IMR-90 (cell line): Measurements from ENCODE around the gene OGA. TPM values are rescaled to one million over a fixed set of nuclear protein-coding genes. Genes with fewer than 3 reads are reported as not detected.

ENCODE experiments used
- ATAC-seq: fragments of 200-7000 bp; cut with Tn5 transposase; 2 replicates; pipeline ENCODE4 v1.9.1; 2020; ENCODE audit warnings: low read depth, mild to moderate bottlenecking, moderate library complexity
- BruUV-seq: library from RNA; stranded (reverse); fragments of 400-500 nt; replicated peaks from 2 replicates; lab custom pipeline; 2021; lab: Mats Ljungman, UMichigan
- CTCF ChIA-PET: fragments of 300-600 bp; formaldehyde crosslinking; extraction: SDS; loops from one replicate; lab custom pipeline; 2021; ENCODE audit warnings: antibody characterized with exemption; lab: Yijun Ruan, JAX
- POLR2A ChIA-PET: fragments of 300-600 bp; sonication (Branson Sonifier 250); formaldehyde crosslinking; loops from one replicate; lab custom pipeline; 2022; ENCODE audit warnings: antibody characterized with exemption; ENCODE audit not compliant: unreplicated experiment; lab: Charles Lee
- DNase-seq: peaks from one replicate; pipeline ENCODE4 v3.0.0; 2013
- H2AFZ ChIP-seq: replicated peaks from 2 replicates; pipeline ENCODE3; 2013; ENCODE audit warnings: low read length, mild to moderate bottlenecking; ENCODE audit not compliant: poor library complexity
- H2AK5ac ChIP-seq: 2 replicates; pipeline ENCODE4 v1.6.1; 2013; ENCODE audit warnings: low read depth, low read length, inconsistent platforms
- H2AK9ac ChIP-seq: replicated peaks from 2 replicates; pipeline ENCODE3; 2013; ENCODE audit warnings: mild to moderate bottlenecking, low read depth, low read length, moderate library complexity; ENCODE audit not compliant: poor library complexity
- H2BK120ac ChIP-seq: 2 replicates; pipeline ENCODE4 v1.6.1; 2013; ENCODE audit warnings: low read depth, low read length, inconsistent platforms
- H2BK15ac ChIP-seq: 3 replicates; pipeline ENCODE4 v1.6.1; 2013; ENCODE audit warnings: low read depth, low read length, inconsistent platforms
- H2BK20ac ChIP-seq: 2 replicates; pipeline ENCODE4 v1.6.1; 2013; ENCODE audit warnings: low read depth, mild to moderate bottlenecking, inconsistent platforms, low read length, moderate library complexity
- H2BK5ac ChIP-seq: 2 replicates; pipeline ENCODE4 v1.6.1; 2013; ENCODE audit warnings: mild to moderate bottlenecking, low read depth, low read length, inconsistent platforms; ENCODE audit not compliant: poor library complexity, severe bottlenecking
- H3K14ac ChIP-seq: replicated peaks from 2 replicates; pipeline ENCODE4 v1.6.1; 2013; ENCODE audit warnings: low read depth, low read length, inconsistent platforms
- H3K18ac ChIP-seq: 2 replicates; pipeline ENCODE4 v1.6.1; 2013; ENCODE audit warnings: low read depth, low read length, control low read depth
- H3K23ac ChIP-seq: 2 replicates; pipeline ENCODE4 v1.6.1; 2013; ENCODE audit warnings: low read depth, low read length, inconsistent platforms
- H3K27ac ChIP-seq: 2 replicates; pipeline ENCODE4 v1.5.1; 2013; ENCODE audit warnings: mild to moderate bottlenecking, control low read depth, low read length; ENCODE audit not compliant: insufficient read depth
- H3K27me3 ChIP-seq: 2 replicates; pipeline ENCODE4 v1.6.1; 2013; ENCODE audit warnings: low read length; ENCODE audit not compliant: control insufficient read depth, insufficient read depth
- H3K36me3 ChIP-seq: 2 replicates; pipeline ENCODE4 v1.6.1; 2013; ENCODE audit warnings: low read length, mixed read lengths; ENCODE audit not compliant: control insufficient read depth, insufficient read depth
- H3K4ac ChIP-seq: 2 replicates; pipeline ENCODE4 v1.6.1; 2013; ENCODE audit warnings: low read depth, low read length, inconsistent platforms
- H3K4me1 ChIP-seq: 2 replicates; pipeline ENCODE4 v1.6.1; 2013; ENCODE audit warnings: low read length, mixed read lengths; ENCODE audit not compliant: control insufficient read depth, insufficient read depth
- H3K4me2 ChIP-seq: 2 replicates; pipeline ENCODE4 v1.6.1; 2013; ENCODE audit warnings: low read depth, mild to moderate bottlenecking, control low read depth, low read length, moderate library complexity
- H3K4me3 ChIP-seq: 2 replicates; pipeline ENCODE4 v1.5.1; 2013; ENCODE audit warnings: low read depth, mild to moderate bottlenecking, control low read depth, low read length, moderate library complexity; ENCODE audit not compliant: insufficient read depth
- H3K56ac ChIP-seq: 2 replicates; pipeline ENCODE4 v1.6.1; 2013; ENCODE audit warnings: low read length, inconsistent platforms; ENCODE audit not compliant: insufficient read depth; ENCODE audit errors: extremely low read depth
- H3K79me1 ChIP-seq, 2 experiments: 2 replicates each; pipeline ENCODE4 v1.6.1; 2013; ENCODE audit warnings: low read length in 2 of 2, inconsistent platforms in 1 of 2, low read depth in 1 of 2
- H3K9ac ChIP-seq: 2 replicates; pipeline ENCODE4 v1.6.1; 2013; ENCODE audit warnings: low read depth, low read length, control low read depth
- H3K9me1 ChIP-seq: 2 replicates; pipeline ENCODE4 v1.6.1; 2013; ENCODE audit warnings: low read length, inconsistent platforms; ENCODE audit not compliant: insufficient read depth
- H3K9me3 ChIP-seq: 2 replicates; pipeline ENCODE4 v1.6.1; 2013; ENCODE audit warnings: low read length; ENCODE audit not compliant: control insufficient read depth, insufficient read depth
- H4K20me1 ChIP-seq: 2 replicates; pipeline ENCODE4 v1.6.1; 2013; ENCODE audit warnings: low read length, inconsistent platforms; ENCODE audit not compliant: insufficient read depth
- H4K5ac ChIP-seq: 2 replicates; pipeline ENCODE4 v1.6.1; 2013; ENCODE audit warnings: mild to moderate bottlenecking, low read depth, low read length, control low read depth
- H4K8ac ChIP-seq, 2 experiments: 2 replicates each; pipeline ENCODE4 v1.6.1; 2013; ENCODE audit warnings: low read depth in 2 of 2, low read length in 2 of 2, control low read depth in 1 of 2, inconsistent platforms in 1 of 2
- H4K91ac ChIP-seq: 2 replicates; pipeline ENCODE4 v1.6.1; 2013; ENCODE audit warnings: low read depth, low read length, inconsistent platforms; ENCODE audit not compliant: insufficient read depth
- BHLHE40 ChIP-seq: fragments of 150-350 bp; IDR thresholded peaks from 2 replicates; pipeline ENCODE4 v1.6.1; 2016; ENCODE audit warnings: mild to moderate bottlenecking, low read depth, low read length
- CEBPB ChIP-seq: IDR thresholded peaks from 2 replicates; pipeline ENCODE4 v1.6.1; 2012; ENCODE audit warnings: low read depth, low read length, improper control_type of control experiment
- CHD1 ChIP-seq: IDR thresholded peaks from 2 replicates; pipeline ENCODE4 v1.6.1; 2012; ENCODE audit warnings: low read depth, low read length, improper control_type of control experiment
- CTCF ChIP-seq: conservative IDR thresholded peaks from 2 replicates; pipeline ENCODE4 v1.5.1; 2012; ENCODE audit warnings: mild to moderate bottlenecking, low read depth, low read length, improper control_type of control experiment
- ELK1 ChIP-seq: fragments of 150-350 bp; IDR thresholded peaks from 2 replicates; pipeline ENCODE4 v1.6.1; 2016; ENCODE audit warnings: low read depth, mild to moderate bottlenecking, low read length, moderate library complexity, borderline replicate concordance
- MAFK ChIP-seq: IDR thresholded peaks from 2 replicates; pipeline ENCODE4 v1.6.1; 2012; ENCODE audit warnings: low read depth, low read length, improper control_type of control experiment
- MAZ ChIP-seq: IDR thresholded peaks from 2 replicates; pipeline ENCODE4 v1.6.1; 2012; ENCODE audit warnings: low read depth, mild to moderate bottlenecking, low read length, improper control_type of control experiment, moderate library complexity, borderline replicate concordance
- MXI1 ChIP-seq: IDR thresholded peaks from 2 replicates; pipeline ENCODE4 v1.6.1; 2012; ENCODE audit warnings: low read depth, mild to moderate bottlenecking, low read length, moderate library complexity, borderline replicate concordance
- NFE2L2 ChIP-seq: fragments of 150-350 bp; IDR thresholded peaks from 2 replicates; pipeline ENCODE4 v1.6.1; 2016; ENCODE audit warnings: low read depth, mild to moderate bottlenecking, low read length
- POLR2A ChIP-seq: IDR thresholded peaks from 2 replicates; pipeline ENCODE4 v1.6.1; 2012; ENCODE audit warnings: mild to moderate bottlenecking, low read depth, low read length
- USF2 ChIP-seq: fragments of 150-350 bp; IDR thresholded peaks from 2 replicates; pipeline ENCODE4 v1.6.1; 2017; ENCODE audit warnings: mild to moderate bottlenecking, antibody characterized with exemption, low read length, low read depth
- WGBS, 2 experiments: methylation state at CpG; one replicate each; pipeline versions ENCODE4 v1.1.5 to v1.1.7; 2013; ENCODE audit warnings: missing lambda C conversion rate in 2 of 2; ENCODE audit not compliant: insufficient read length in 1 of 2; ENCODE audit errors: extremely low coverage in 2 of 2; 5-methylcytosine and 5-hydroxymethylcytosine counted together
- dilution Hi-C: fragments of 300-500 bp; cut with HindIII; formaldehyde crosslinking; loops from one replicate; pipeline ENCODE4 v1.14.3; 2018; ENCODE audit warnings: low sequenced_read_pairs; ENCODE audit not compliant: unreplicated experiment
- in situ Hi-C: fragments of 300-500 bp; cut with MboI; formaldehyde crosslinking; loops from 3 replicates; pipeline ENCODE4 v1.14.3; 2019; ENCODE audit warnings: low sequenced_read_pairs, inconsistent platforms, mixed read lengths
- intact Hi-C: fragments of 100-400 bp; cut with micrococcal nuclease; formaldehyde crosslinking; loops from 2 replicates; pipeline ENCODE4 v1.10.0; 2022
- polyA plus RNA-seq, 3 experiments: library from polyadenylated mRNA; depleted of rRNA; stranded (reverse); fragments of >200 nt; gene quantifications; 2 replicates each; pipeline ENCODE4 v1.2.3, GENCODE V29; 2012; ENCODE audit warnings: low replicate concordance in 1 of 3
- total RNA-seq: library from RNA; depleted of rRNA; stranded (reverse); fragments of >200 nt; gene quantifications from 2 replicates; pipeline ENCODE4 v1.2.3, GENCODE V29; 2012

Gene OGA
- total and polyA plus RNA-seq, 2 of the 4 experiments (the other 2 are of a cell fraction): 42.5 to 62.9 TPM

DNA sequence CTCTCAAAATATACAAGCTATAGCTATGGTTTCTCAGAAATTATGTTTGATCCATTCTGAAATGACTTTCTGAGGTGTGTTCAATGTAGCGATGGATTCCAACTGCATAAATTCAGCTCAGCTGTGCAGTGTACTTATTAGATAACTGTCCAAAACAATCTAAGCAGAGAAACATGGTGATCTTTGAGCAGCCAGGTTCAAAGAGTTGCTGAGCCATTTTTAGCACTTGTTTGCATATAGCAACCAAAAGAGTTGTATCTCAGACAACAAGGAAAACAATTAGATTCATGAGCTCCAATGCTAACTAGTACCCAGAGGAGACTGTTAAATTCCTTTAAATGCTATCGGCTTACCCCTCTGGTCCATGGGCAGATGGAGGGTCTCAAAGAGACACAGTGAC is 41.3 kb upstream of the OGA start:
- Histone ChIP-seq H3K4ac (no peak overlapping the region), H3K9ac (no peak overlapping the region), H3K9me1 (peaks cover 3% of the 10 kb centered on the region; the same call in 1 of the 2 replicates), H3K27me3 (no peaks in the 10 kb centered on the region), H3K4me3 (no peak overlapping the region), H3K27ac (no peak overlapping the region), H2BK120ac (no peak overlapping the region), H2AK9ac (no peak overlapping the region), H3K79me1 (peaks cover 6 to 15% of the 10 kb centered on the region in 2 experiments), H2AK5ac (no peak overlapping the region), H3K56ac (no peak overlapping the region), H3K4me1 (0 out of 2 replicates have a peak, but pooled peaks cover 2% of the 10 kb centered on the region), H4K8ac (no peak overlapping the region), H2BK15ac (no peak overlapping the region), H4K91ac (no peak overlapping the region), H2AFZ (no peak overlapping the region), H2BK20ac (no peak overlapping the region), H3K36me3 (0 out of 2 replicates have a peak, but pooled peaks cover 1% of the 10 kb centered on the region), H2BK5ac (no peak overlapping the region), H3K23ac (no peak overlapping the region), H3K4me2 (no peak overlapping the region), H3K18ac (no peak overlapping the region), H4K5ac (no peak overlapping the region), H3K14ac (no peak overlapping the region), H3K9me3 (0 out of 2 replicates have a peak, but pooled peaks cover 2% of the 10 kb centered on the region), H4K20me1 (no peaks in the 10 kb centered on the region)
- DNase-seq (no peak), ATAC-seq (no peak)
- intact Hi-C loops (no loop called here), dilution Hi-C loops (no loop called here), in situ Hi-C loops (no loop called here)
- POLR2A ChIA-PET: no interaction called here
- BruUV-seq: no TSS peak
- no CpG with 5 or more reads among the region's 2 CpGs for WGBS, 2 experiments
- TF ChIP-seq CTCF (no peak), MXI1 (no peak), MAZ (no peak), NFE2L2 (no peak), ELK1 (no peak), CEBPB (no peak), POLR2A (no peak), MAFK (no peak), CHD1 (no peak), USF2 (no peak), BHLHE40 (no peak)
- CTCF ChIA-PET: interaction anchor here (0.6 to 1.4 kb wide), 4 partner anchors 11 to 23 kb away, joined by 4 to 5 read pairs (median 4); no protein-coding TSS in a partner anchor
